ENCODE data around the gene NFKBIB.

Gene NFKBIB

GRCh38 chr19:38910488-38910887, 10.7 kb downstream of the NFKBIB start:
- no peaks in the 10 kb centered on the region for H3K9me3 ChIP-seq (ENCODE audit: control insufficient read depth, low read length)

GRCh38 chr19:38911388-38912001, 11.7 kb downstream of the NFKBIB start:
- H3K9me3 ChIP-seq (ENCODE audit: control insufficient read depth, low read length), result no peaks in the 10 kb centered on the region
- H3K4me1 ChIP-seq (ENCODE audit: control insufficient read depth, insufficient read depth, low read length), result no peaks in the 10 kb centered on the region
- peaks cover 19% of the 10 kb centered on the region for H3K36me3 ChIP-seq (ENCODE audit: control insufficient read depth, insufficient read depth, low read length, severe bottlenecking)
- peaks cover 5% of the 10 kb centered on the region for H3K27me3 ChIP-seq (replicated peaks; ENCODE audit: control insufficient read depth, insufficient read depth, low read length)
- H3K9ac ChIP-seq (ENCODE audit: low read length), result no peak overlapping the region
- H3K4me3 ChIP-seq (ENCODE audit: low read length), result no peak overlapping the region
- no peak for DNase-seq (ENCODE audit: low read depth)

More at GRCh38 chr19:38910488-38910887, 10.7 kb downstream of the NFKBIB start:
- DNase-seq (ENCODE audit: low read depth), result no peak
- Histone ChIP-seq H3K27me3 (replicated peaks; ENCODE audit: control insufficient read depth, insufficient read depth, low read length) (peaks cover 5% of the 10 kb centered on the region), H3K36me3 (ENCODE audit: control insufficient read depth, insufficient read depth, low read length, severe bottlenecking) (peaks cover 22% of the 10 kb centered on the region), H3K4me1 (ENCODE audit: control insufficient read depth, insufficient read depth, low read length) (no peaks in the 10 kb centered on the region), H3K9ac (ENCODE audit: low read length) (no peak overlapping the region), H3K4me3 (ENCODE audit: low read length) (no peak overlapping the region)

- Histone ChIP-seq H3K27me3 (replicated peaks; ENCODE audit: control insufficient read depth, insufficient read depth, low read length) (peaks cover 5% of the 10 kb centered on the region), H3K36me3 (ENCODE audit: control insufficient read depth, insufficient read depth, low read length, severe bottlenecking) (peaks cover 6% of the 10 kb centered on the region), H3K4me3 (ENCODE audit: low read length) (no peak overlapping the region), H3K9me3 (ENCODE audit: control insufficient read depth, low read length) (no peaks in the 10 kb centered on the region), H3K4me1 (ENCODE audit: control insufficient read depth, insufficient read depth, low read length) (no peaks in the 10 kb centered on the region), H3K9ac (ENCODE audit: low read length) (no peak overlapping the region)
- no peak for DNase-seq (ENCODE audit: low read depth)
These were observed 13.1 kb downstream of the NFKBIB start for GRCh38 chr19:38912600-38913514.

- Histone ChIP-seq H3K9me3 (ENCODE audit: control insufficient read depth, low read length) (no peaks in the 10 kb centered on the region), H3K4me1 (ENCODE audit: control insufficient read depth, insufficient read depth, low read length) (no peaks in the 10 kb centered on the region)
- no peak for DNase-seq (ENCODE audit: low read depth)
These were observed 14.2 kb downstream of the NFKBIB start for GRCh38 chr19:38913958-38914357.

GRCh38 chr19:38915329-38916321, 15.9 kb downstream of the NFKBIB start:
- Histone ChIP-seq H3K9ac (ENCODE audit: low read length) (no peak overlapping the region), H3K9me3 (ENCODE audit: control insufficient read depth, low read length) (no peaks in the 10 kb centered on the region)

More at GRCh38 chr19:38913958-38914357, 14.2 kb downstream of the NFKBIB start:
- no peak overlapping the region for H3K9ac ChIP-seq (ENCODE audit: low read length)
- H3K27me3 ChIP-seq (replicated peaks; ENCODE audit: control insufficient read depth, insufficient read depth, low read length), result peaks cover 5% of the 10 kb centered on the region
- H3K36me3 ChIP-seq (ENCODE audit: control insufficient read depth, insufficient read depth, low read length, severe bottlenecking), result peaks cover 2% of the 10 kb centered on the region
- H3K4me3 ChIP-seq (ENCODE audit: low read length), result no peak overlapping the region

GRCh38 chr19:38917516-38917915, 17.7 kb downstream of the NFKBIB start:
- Histone ChIP-seq H3K27me3 (replicated peaks; ENCODE audit: control insufficient read depth, insufficient read depth, low read length) (no peaks in the 10 kb centered on the region), H3K9ac (ENCODE audit: low read length) (no peak overlapping the region), H3K4me3 (ENCODE audit: low read length) (no peak overlapping the region), H3K36me3 (ENCODE audit: control insufficient read depth, insufficient read depth, low read length, severe bottlenecking) (peaks cover 9% of the 10 kb centered on the region), H3K9me3 (ENCODE audit: control insufficient read depth, low read length) (no peaks in the 10 kb centered on the region), H3K4me1 (ENCODE audit: control insufficient read depth, insufficient read depth, low read length) (no peaks in the 10 kb centered on the region)
- DNase-seq (ENCODE audit: low read depth), result no peak

More at GRCh38 chr19:38915329-38916321, 15.9 kb downstream of the NFKBIB start:
- DNase-seq (ENCODE audit: low read depth), result no peak
- Histone ChIP-seq H3K36me3 (ENCODE audit: control insufficient read depth, insufficient read depth, low read length, severe bottlenecking) (no peaks in the 10 kb centered on the region), H3K4me3 (ENCODE audit: low read length) (no peak overlapping the region), H3K4me1 (ENCODE audit: control insufficient read depth, insufficient read depth, low read length) (no peaks in the 10 kb centered on the region), H3K27me3 (replicated peaks; ENCODE audit: control insufficient read depth, insufficient read depth, low read length) (peaks cover 5% of the 10 kb centered on the region)

GRCh38 chr19:38917921-38918491, 18.2 kb downstream of the NFKBIB start:
- H3K4me3 ChIP-seq (ENCODE audit: low read length), result no peak overlapping the region
- H3K36me3 ChIP-seq (ENCODE audit: control insufficient read depth, insufficient read depth, low read length, severe bottlenecking), result peaks cover 10% of the 10 kb centered on the region
- no peaks in the 10 kb centered on the region for H3K27me3 ChIP-seq (replicated peaks; ENCODE audit: control insufficient read depth, insufficient read depth, low read length)
- H3K9me3 ChIP-seq (ENCODE audit: control insufficient read depth, low read length), result no peaks in the 10 kb centered on the region
- no peak overlapping the region for H3K9ac ChIP-seq (ENCODE audit: low read length)
- no peak for DNase-seq (ENCODE audit: low read depth)
- H3K4me1 ChIP-seq (ENCODE audit: control insufficient read depth, insufficient read depth, low read length), result no peaks in the 10 kb centered on the region

GRCh38 chr19:38918526-38918925, 18.8 kb downstream of the NFKBIB start:
- DNase-seq (ENCODE audit: low read depth), result no peak

GRCh38 chr19:38919837-38920601, 20.2 kb downstream of the NFKBIB start:
- Histone ChIP-seq H3K27me3 (replicated peaks; ENCODE audit: control insufficient read depth, insufficient read depth, low read length) (no peaks in the 10 kb centered on the region), H3K4me1 (ENCODE audit: control insufficient read depth, insufficient read depth, low read length) (no peaks in the 10 kb centered on the region), H3K4me3 (ENCODE audit: low read length) (no peak overlapping the region), H3K36me3 (ENCODE audit: control insufficient read depth, insufficient read depth, low read length, severe bottlenecking) (peaks cover 18% of the 10 kb centered on the region), H3K9me3 (ENCODE audit: control insufficient read depth, low read length) (no peaks in the 10 kb centered on the region), H3K9ac (ENCODE audit: low read length) (no peak overlapping the region)
- DNase-seq (ENCODE audit: low read depth), result no peak

More at GRCh38 chr19:38918526-38918925, 18.8 kb downstream of the NFKBIB start:
- Histone ChIP-seq H3K27me3 (replicated peaks; ENCODE audit: control insufficient read depth, insufficient read depth, low read length) (no peaks in the 10 kb centered on the region), H3K4me3 (ENCODE audit: low read length) (no peak overlapping the region), H3K9me3 (ENCODE audit: control insufficient read depth, low read length) (no peaks in the 10 kb centered on the region), H3K36me3 (ENCODE audit: control insufficient read depth, insufficient read depth, low read length, severe bottlenecking) (peaks cover 10% of the 10 kb centered on the region), H3K4me1 (ENCODE audit: control insufficient read depth, insufficient read depth, low read length) (no peaks in the 10 kb centered on the region), H3K9ac (ENCODE audit: low read length) (no peak overlapping the region)
